CD14-positive monocyte (primary cell): ENCODE results near the gene TNFRSF18. TPM values are rescaled to one million over a fixed set of nuclear protein-coding genes. Genes with fewer than 3 reads are reported as not detected.

Experiments
- DNase-seq, 3 donors: peaks; one replicate each; pipeline ENCODE4 v3.0.0-alpha.2; 2011 to 2022
- H2AFZ ChIP-seq: 2 replicates; pipeline ENCODE4 v1.6.0; 2012; ENCODE audit warnings: mild to moderate bottlenecking, low read depth, low read length, inconsistent platforms; ENCODE audit not compliant: insufficient read depth, poor library complexity, severe bottlenecking
- H3K27ac ChIP-seq, 2 donors: 1 replicate in 1 of 2; 2 replicates in 1 of 2; pipeline ENCODE4 v1.5.1; 2012 to 2013; ENCODE audit warnings: low read length in 2 of 2, control low read depth in 1 of 2, inconsistent platforms in 1 of 2, low read depth in 1 of 2, mild to moderate bottlenecking in 1 of 2
- H3K27me3 ChIP-seq, 2 donors: one replicate each; pipeline versions ENCODE4 v1.6.0 to v1.6.1; 2011 to 2013; ENCODE audit warnings: low read length in 2 of 2; ENCODE audit not compliant: control insufficient read depth in 2 of 2, insufficient read depth in 2 of 2
- H3K36me3 ChIP-seq, 2 donors: replicated peaks in 1 of 2; 1 replicate in 1 of 2; 2 replicates in 1 of 2; pipeline versions ENCODE4 v1.5.1 to v1.6.1; 2012 to 2013; ENCODE audit warnings: low read length in 2 of 2, control low read depth in 1 of 2, inconsistent platforms in 1 of 2, mild to moderate bottlenecking in 1 of 2; ENCODE audit not compliant: insufficient read depth in 2 of 2, control insufficient read depth in 1 of 2
- H3K4me1 ChIP-seq, 2 donors: 1 replicate in 1 of 2; 2 replicates in 1 of 2; pipeline versions ENCODE4 v1.5.1 to v1.6.1; 2012 to 2013; ENCODE audit warnings: low read length in 2 of 2, control low read depth in 1 of 2, inconsistent platforms in 1 of 2, mild to moderate bottlenecking in 1 of 2, moderate library complexity in 1 of 2; ENCODE audit not compliant: insufficient read depth in 2 of 2, control insufficient read depth in 1 of 2
- H3K4me2 ChIP-seq: replicated peaks from 2 replicates; pipeline ENCODE3; 2012; ENCODE audit warnings: low read length, moderate library complexity, mild to moderate bottlenecking; ENCODE audit not compliant: poor library complexity, severe bottlenecking; ENCODE audit errors: extremely low read depth
- H3K4me3 ChIP-seq, 3 experiments: fragments of 200-600 bp in 1 of 3; sonication (generic) in 1 of 3; replicated peaks in 1 of 3; 1 replicate in 2 of 3; 2 replicates in 1 of 3; pipeline ENCODE4 v1.5.1; 2011 to 2013; ENCODE audit warnings: low read length in 3 of 3, mild to moderate bottlenecking in 3 of 3, control low read depth in 2 of 3, low read depth in 2 of 3, inconsistent platforms in 1 of 3, moderate library complexity in 1 of 3
- H3K79me2 ChIP-seq: 2 replicates; pipeline ENCODE4 v1.6.0; 2012; ENCODE audit warnings: mild to moderate bottlenecking, control low read depth, inconsistent platforms, low read length, moderate library complexity; ENCODE audit not compliant: insufficient read depth
- H3K9ac ChIP-seq: 2 replicates; pipeline ENCODE4 v1.6.0; 2017; ENCODE audit warnings: low read length, mild to moderate bottlenecking; ENCODE audit not compliant: insufficient read depth, poor library complexity, severe bottlenecking
- H3K9me3 ChIP-seq, 2 donors: replicated peaks in 1 of 2; 1 replicate in 1 of 2; 2 replicates in 1 of 2; pipeline versions ENCODE4 v1.5.1 to v1.6.1; 2012 to 2013; ENCODE audit warnings: low read length in 2 of 2, control low read depth in 1 of 2; ENCODE audit not compliant: control insufficient read depth in 1 of 2, insufficient read depth in 1 of 2
- H4K20me1 ChIP-seq: 2 replicates; pipeline ENCODE4 v1.6.0; 2012; ENCODE audit warnings: mild to moderate bottlenecking, low read length, control low read depth, moderate library complexity; ENCODE audit not compliant: insufficient read depth
- H3K27ac Mint-ChIP-seq, 7 donors: one replicate each; pipeline ENCODE4 v1.8.0; 2020; ENCODE audit warnings: mild to moderate bottlenecking in 7 of 7, mixed read lengths in 7 of 7, moderate library complexity in 6 of 7, inconsistent platforms in 2 of 7
- H3K27me3 Mint-ChIP-seq, 3 donors: one replicate each; pipeline ENCODE4 v1.8.0; 2021 to 2022; ENCODE audit warnings: low read depth in 3 of 3, mild to moderate bottlenecking in 3 of 3, mixed read lengths in 3 of 3, moderate library complexity in 3 of 3, inconsistent platforms in 1 of 3
- H3K36me3 Mint-ChIP-seq, 2 donors: one replicate each; pipeline ENCODE4 v1.8.0; 2020; ENCODE audit warnings: mixed read lengths in 2 of 2, inconsistent platforms in 1 of 2, mild to moderate bottlenecking in 1 of 2
- H3K4me1 Mint-ChIP-seq: one replicate; pipeline ENCODE4 v1.8.0; 2020; ENCODE audit warnings: mild to moderate bottlenecking, mixed read lengths
- H3K4me3 Mint-ChIP-seq, 2 donors: one replicate each; pipeline ENCODE4 v1.8.0; 2020; ENCODE audit warnings: mild to moderate bottlenecking in 2 of 2, mixed read lengths in 2 of 2, moderate library complexity in 1 of 2
- H3K9me3 Mint-ChIP-seq, 7 donors: one replicate each; pipeline ENCODE4 v1.8.0; 2020 to 2022; ENCODE audit warnings: mixed read lengths in 7 of 7, mild to moderate bottlenecking in 6 of 7, moderate library complexity in 6 of 7, inconsistent platforms in 2 of 7
- WGBS: methylation state at CpG from one replicate; pipeline ENCODE4 v1.1.5; 2013; ENCODE audit warnings: missing lambda C conversion rate; ENCODE audit not compliant: insufficient coverage; 5-methylcytosine and 5-hydroxymethylcytosine counted together
- intact Hi-C, 2 donors: fragments of 100-400 bp; cut with micrococcal nuclease; formaldehyde crosslinking; loops; one replicate each; pipeline versions ENCODE4 v1.15.0 to v1.15.1; 2023
- polyA plus RNA-seq, 3 donors: library from polyadenylated mRNA; depleted of rRNA in 1 of 3; unstranded in 2 of 3; stranded (reverse) in 1 of 3; fragments of 300-500 nt in 2 of 3; fragments of >200 nt in 1 of 3; fragmentation: Illumina TruSeq in 2 of 3; gene quantifications; 1 replicate in 2 of 3; 2 replicates in 1 of 3; pipeline ENCODE4 v1.2.3, GENCODE V29; 2012 to 2021
- TF ChIP-seq, protein P1 (sequence below): fragments of 200-600 bp; IDR thresholded peaks from one replicate; pipeline ENCODE4 v1.8.0; 2022; ENCODE audit warnings: antibody characterized with exemption, mild to moderate bottlenecking

The TNFRSF18 gene
- polyA plus RNA-seq, 3 donors: not detected

DNA sequence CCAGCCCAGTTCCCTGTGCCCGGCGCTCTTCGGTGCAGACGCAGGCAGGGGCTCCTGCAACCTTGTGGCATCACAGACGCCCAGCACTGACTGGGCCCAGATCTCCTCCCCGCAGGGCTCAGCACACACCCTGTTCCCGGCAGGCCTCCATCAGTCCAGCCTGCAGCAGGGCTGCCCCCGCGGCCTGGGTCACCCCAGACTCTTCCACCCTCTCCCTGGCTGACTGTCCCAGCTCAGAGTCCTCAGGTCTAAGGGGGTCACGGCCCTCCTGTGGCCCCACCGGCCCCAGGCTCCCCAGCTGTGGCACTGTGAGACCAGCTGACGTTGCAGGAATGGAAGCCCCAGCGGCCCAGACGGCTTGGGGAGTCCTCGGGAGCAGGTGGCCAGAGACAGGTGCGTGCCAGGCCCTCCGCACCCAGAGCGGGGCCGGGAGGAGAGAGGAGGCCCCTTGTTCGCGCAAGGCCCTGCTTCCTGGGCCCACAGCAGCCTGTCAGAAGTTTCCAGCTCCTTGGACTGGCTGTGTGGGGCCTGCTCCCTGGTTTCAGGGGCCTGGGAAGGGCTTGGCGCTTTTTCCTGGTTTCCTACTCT is 29.9 kb upstream of the TNFRSF18 start:
- Histone ChIP-seq H3K27me3 (peaks cover 0 to 6% of the 10 kb centered on the region in 2 donors), H3K4me2 (no peak overlapping the region), H3K4me3 (no peak overlapping the region), H2AFZ (no peak overlapping the region), H3K27ac (no peak overlapping the region), H3K9ac (no peak overlapping the region), H3K36me3 (peaks cover 0 to 3% of the 10 kb centered on the region in 2 donors), H3K79me2 (peaks cover 24% of the 10 kb centered on the region), H3K4me1 (peaks cover 3 to 13% of the 10 kb centered on the region in 2 donors), H4K20me1 (peaks cover 6% of the 10 kb centered on the region), H3K9me3 (no peaks in the 10 kb centered on the region)
- H3K4me1 Mint-ChIP-seq: peaks cover 14% of the 10 kb centered on the region
- H3K36me3 Mint-ChIP-seq: peaks cover 13 to 15% of the 10 kb centered on the region in 2 donors
- H3K27ac Mint-ChIP-seq: no peak overlapping the region
- intact Hi-C loops: loop anchor here in 1 of 2 donors (10.0 kb wide), 1 partner anchor 201 kb away; no protein-coding TSS in a partner anchor
- H3K9me3 Mint-ChIP-seq: peaks cover 0 to 5% (median 0%) of the 10 kb centered on the region in 7 donors
- 90% methylated on average over 20 of the region's 22 CpGs for WGBS
- no peak for DNase-seq
- H3K27me3 Mint-ChIP-seq: peaks cover 0 to 36% (median 1%) of the 10 kb centered on the region in 3 donors
- H3K4me3 Mint-ChIP-seq: no peak overlapping the region
- TF ChIP-seq, protein P1, sequence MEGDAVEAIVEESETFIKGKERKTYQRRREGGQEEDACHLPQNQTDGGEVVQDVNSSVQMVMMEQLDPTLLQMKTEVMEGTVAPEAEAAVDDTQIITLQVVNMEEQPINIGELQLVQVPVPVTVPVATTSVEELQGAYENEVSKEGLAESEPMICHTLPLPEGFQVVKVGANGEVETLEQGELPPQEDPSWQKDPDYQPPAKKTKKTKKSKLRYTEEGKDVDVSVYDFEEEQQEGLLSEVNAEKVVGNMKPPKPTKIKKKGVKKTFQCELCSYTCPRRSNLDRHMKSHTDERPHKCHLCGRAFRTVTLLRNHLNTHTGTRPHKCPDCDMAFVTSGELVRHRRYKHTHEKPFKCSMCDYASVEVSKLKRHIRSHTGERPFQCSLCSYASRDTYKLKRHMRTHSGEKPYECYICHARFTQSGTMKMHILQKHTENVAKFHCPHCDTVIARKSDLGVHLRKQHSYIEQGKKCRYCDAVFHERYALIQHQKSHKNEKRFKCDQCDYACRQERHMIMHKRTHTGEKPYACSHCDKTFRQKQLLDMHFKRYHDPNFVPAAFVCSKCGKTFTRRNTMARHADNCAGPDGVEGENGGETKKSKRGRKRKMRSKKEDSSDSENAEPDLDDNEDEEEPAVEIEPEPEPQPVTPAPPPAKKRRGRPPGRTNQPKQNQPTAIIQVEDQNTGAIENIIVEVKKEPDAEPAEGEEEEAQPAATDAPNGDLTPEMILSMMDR: no peak

DNA sequence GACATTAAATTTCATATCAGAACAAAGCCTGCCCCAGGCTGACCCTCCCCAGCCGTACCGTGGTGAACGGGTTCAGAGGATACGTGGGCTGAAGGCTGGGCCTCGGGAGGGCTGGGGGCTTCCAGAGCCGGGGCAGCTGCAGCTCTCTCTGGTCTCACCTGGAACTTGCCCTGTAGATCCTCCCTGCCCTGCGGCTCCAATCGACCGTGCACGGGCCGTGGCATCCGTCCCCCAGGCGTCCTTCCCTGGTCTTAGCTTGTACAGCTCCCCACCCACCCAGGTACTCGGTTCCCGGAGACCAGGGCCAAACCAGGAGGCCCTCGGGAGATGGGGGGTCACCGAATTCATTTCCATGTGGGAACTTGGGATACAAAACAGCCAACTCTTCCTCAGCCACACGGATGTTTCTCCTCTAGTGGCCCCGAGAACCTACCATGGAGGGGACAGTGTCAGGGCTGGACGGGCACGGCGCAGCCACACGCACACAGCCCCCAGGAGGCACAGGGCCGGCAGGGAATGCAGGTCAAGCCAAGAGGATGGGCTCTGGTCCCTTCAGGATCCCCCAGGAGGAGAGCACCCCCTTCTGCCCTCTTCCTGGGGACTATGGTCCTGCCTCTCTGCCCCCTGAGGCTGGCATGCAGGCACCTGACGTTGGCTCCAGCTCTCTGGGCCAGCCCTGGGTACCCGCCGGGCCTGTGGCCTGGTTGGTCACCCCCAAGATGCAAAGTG is 28.8 kb upstream of the TNFRSF18 start:
- intact Hi-C loops: loop anchor here in 1 of 2 donors (10.0 kb wide), 1 partner anchor 200 kb away; no protein-coding TSS in a partner anchor
- Histone ChIP-seq H3K9me3 (no peaks in the 10 kb centered on the region), H2AFZ (no peak overlapping the region), H3K36me3 (peaks cover 0 to 3% of the 10 kb centered on the region in 2 donors), H3K4me2 (no peak overlapping the region), H3K27ac (no peak overlapping the region), H3K27me3 (peaks cover 0 to 6% of the 10 kb centered on the region in 2 donors), H4K20me1 (peaks cover 14% of the 10 kb centered on the region), H3K79me2 (peaks cover 35% of the 10 kb centered on the region), H3K9ac (no peak overlapping the region), H3K4me1 (peaks cover 14 to 24% of the 10 kb centered on the region in 2 donors), H3K4me3 (no peak overlapping the region)
- Mint-ChIP-seq H3K36me3 (peaks cover 13 to 16% of the 10 kb centered on the region in 2 donors), H3K4me1 (peaks cover 25% of the 10 kb centered on the region), H3K27me3 (peaks cover 0 to 33% (median 1%) of the 10 kb centered on the region in 3 donors), H3K4me3 (no peak overlapping the region), H3K27ac (no peak overlapping the region), H3K9me3 (peaks cover 0 to 3% (median 0%) of the 10 kb centered on the region in 7 donors)
- TF ChIP-seq, protein P1: no peak
- no peak for DNase-seq
- 94% methylated on average over 24 of the region's 27 CpGs for WGBS
